ENCODE measurements around the gene CCDC201.
"Not testable (repeated sequence)": the region's sequence is repeated elsewhere in the genome, so short reads cannot be mapped to it uniquely, and the experiment has no call there.

- TF ChIP-seq ZNF274 (IDR thresholded peaks at IDR 0.05; ENCODE audit: low read depth, low read length); SUZ12 (IDR thresholded peaks at IDR 0.05; ENCODE audit: extremely low read depth, insufficient read depth, insufficient read length): not testable (repeated sequence)
These were observed 54.1 kb downstream of the CCDC201 start for GRCh38 chr7:45818763-45819162.

All from NT2/D1 (cell line).